ENCODE results near the gene ALKBH1.

ALKBH1 gene

GRCh38 chr14:77709412-77709811 is 1.6 kb upstream of the ALKBH1 start:
- TF ChIP-seq FOXP2 (optimal IDR thresholded peaks at IDR 0.05; ENCODE audit: borderline replicate concordance, extremely low read depth, extremely low read length, insufficient read depth) (no peak), SIN3A (IDR thresholded peaks at IDR 0.05; ENCODE audit: borderline replicate concordance, insufficient read depth, low read length) (no peak), REST (IDR thresholded peaks at IDR 0.05; ENCODE audit: insufficient read depth in 1 of 2, low read depth in 2 of 2, low read length in 2 of 2) (no peak), POLR2AphosphoS5 (IDR thresholded peaks at IDR 0.05; ENCODE audit: low read depth, low read length) (no peak), TAF1 (IDR thresholded peaks at IDR 0.05; ENCODE audit: borderline replicate concordance, insufficient read depth, low read length) (no peak)

GRCh38 chr14:77708749-77709148 is 926 bp upstream of the ALKBH1 start:
- TF ChIP-seq SIN3A (IDR thresholded peaks at IDR 0.05; ENCODE audit: borderline replicate concordance, insufficient read depth, low read length) (no peak), FOXP2 (optimal IDR thresholded peaks at IDR 0.05; ENCODE audit: borderline replicate concordance, extremely low read depth, extremely low read length, insufficient read depth) (no peak), REST (IDR thresholded peaks at IDR 0.05; ENCODE audit: insufficient read depth in 1 of 2, low read depth in 2 of 2, low read length in 2 of 2) (no peak), TAF1 (IDR thresholded peaks at IDR 0.05; ENCODE audit: borderline replicate concordance, insufficient read depth, low read length) (no peak), POLR2AphosphoS5 (IDR thresholded peaks at IDR 0.05; ENCODE audit: low read depth, low read length) (no peak)

GRCh38 chr14:77707355-77707723 is 484 bp downstream of the ALKBH1 start:
- TF ChIP-seq REST (IDR thresholded peaks at IDR 0.05; ENCODE audit: insufficient read depth in 1 of 2, low read depth in 2 of 2, low read length in 2 of 2) (no peak), POLR2AphosphoS5 (IDR thresholded peaks at IDR 0.05; ENCODE audit: low read depth, low read length) (no peak; the same call in 1 of the 2 replicates), FOXP2 (optimal IDR thresholded peaks at IDR 0.05; ENCODE audit: borderline replicate concordance, extremely low read depth, extremely low read length, insufficient read depth) (no peak), SIN3A (IDR thresholded peaks at IDR 0.05; ENCODE audit: borderline replicate concordance, insufficient read depth, low read length) (no peak), TAF1 (IDR thresholded peaks at IDR 0.05; ENCODE audit: borderline replicate concordance, insufficient read depth, low read length) (no peak)

GRCh38 chr14:77691259-77691658 is 16.6 kb downstream of the ALKBH1 start:
- TF ChIP-seq FOXP2 (optimal IDR thresholded peaks at IDR 0.05; ENCODE audit: borderline replicate concordance, extremely low read depth, extremely low read length, insufficient read depth) (no peak), SIN3A (IDR thresholded peaks at IDR 0.05; ENCODE audit: borderline replicate concordance, insufficient read depth, low read length) (no peak), REST (IDR thresholded peaks at IDR 0.05; ENCODE audit: insufficient read depth in 1 of 2, low read depth in 2 of 2, low read length in 2 of 2) (no peak), POLR2AphosphoS5 (IDR thresholded peaks at IDR 0.05; ENCODE audit: low read depth, low read length) (no peak), TAF1 (IDR thresholded peaks at IDR 0.05; ENCODE audit: borderline replicate concordance, insufficient read depth, low read length) (no peak)

GRCh38 chr14:77682158-77682553 is 25.7 kb downstream of the ALKBH1 start:
- TF ChIP-seq REST (IDR thresholded peaks at IDR 0.05; ENCODE audit: insufficient read depth in 1 of 2, low read depth in 2 of 2, low read length in 2 of 2) (no peak), TAF1 (IDR thresholded peaks at IDR 0.05; ENCODE audit: borderline replicate concordance, insufficient read depth, low read length) (no peak), SIN3A (IDR thresholded peaks at IDR 0.05; ENCODE audit: borderline replicate concordance, insufficient read depth, low read length) (no peak), POLR2AphosphoS5 (IDR thresholded peaks at IDR 0.05; ENCODE audit: low read depth, low read length) (no peak)

Measured in PFSK-1 (cell line).